SW480 (cell line): ENCODE data around the gene SYDE2.

Experiments used
- DNase-seq: peaks from one replicate; pipeline ENCODE4 v3.0.0-alpha.2; 2016; ENCODE audit warnings: low spot score

SYDE2 gene

DNA sequence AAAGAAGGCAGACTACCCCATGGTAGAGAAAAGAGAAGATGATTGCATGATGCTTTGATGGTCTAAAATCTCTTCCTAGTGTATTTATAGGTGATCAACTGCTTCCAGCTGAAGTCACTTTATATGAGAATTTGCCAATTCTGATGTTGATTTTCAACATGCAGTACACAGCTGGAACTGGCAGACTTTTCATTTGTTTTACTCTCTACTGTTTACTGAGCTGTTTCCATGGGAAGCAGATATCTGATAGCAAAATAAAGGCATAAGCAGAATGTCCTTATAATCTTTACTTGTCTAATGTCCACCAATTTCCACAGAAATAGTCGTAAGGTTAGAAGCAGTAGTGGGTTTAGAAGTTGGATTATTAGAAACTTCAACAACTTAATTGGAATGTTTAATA is 74.9 kb downstream of the SYDE2 start:
- DNase-seq: no peak

DNA sequence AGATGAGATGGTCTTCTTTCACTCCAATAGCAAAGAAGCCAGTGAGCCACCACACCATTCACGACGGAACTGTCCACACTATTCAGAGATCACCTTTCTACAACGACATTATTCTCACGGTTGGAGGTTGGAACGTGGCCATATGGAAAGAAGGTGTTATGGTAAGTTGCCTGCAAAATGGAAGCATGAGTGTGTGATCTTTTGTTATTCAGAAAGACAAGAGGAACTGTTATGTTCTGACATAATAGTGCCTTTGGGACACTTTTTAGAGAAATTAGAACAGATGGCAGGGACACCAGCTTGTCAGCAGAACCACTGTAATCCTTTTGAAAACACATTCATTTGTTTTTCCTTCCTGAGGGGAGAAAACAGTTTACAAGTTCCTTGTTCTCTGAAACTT is 76.7 kb downstream of the SYDE2 start:
- no peak for DNase-seq

DNA sequence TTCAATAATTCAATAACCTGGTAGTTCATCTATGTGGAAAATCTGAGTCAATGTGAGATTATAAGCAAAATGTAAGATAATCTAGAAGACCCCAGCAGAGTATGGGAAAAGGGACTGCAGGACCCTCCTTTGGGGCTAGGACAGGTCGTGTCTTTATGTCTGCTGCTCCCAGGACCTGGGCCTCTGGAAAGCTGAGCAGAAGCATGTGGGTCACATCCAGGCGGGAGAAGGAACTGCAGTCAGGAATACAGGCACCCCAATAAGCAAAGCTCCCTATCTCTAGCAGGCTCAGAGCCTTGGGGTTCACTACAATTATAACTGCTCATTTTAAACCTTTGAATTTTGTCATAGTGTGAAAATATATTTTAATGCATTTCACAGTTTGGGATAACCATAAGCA is 78.6 kb downstream of the SYDE2 start:
- DNase-seq: no peak

DNA sequence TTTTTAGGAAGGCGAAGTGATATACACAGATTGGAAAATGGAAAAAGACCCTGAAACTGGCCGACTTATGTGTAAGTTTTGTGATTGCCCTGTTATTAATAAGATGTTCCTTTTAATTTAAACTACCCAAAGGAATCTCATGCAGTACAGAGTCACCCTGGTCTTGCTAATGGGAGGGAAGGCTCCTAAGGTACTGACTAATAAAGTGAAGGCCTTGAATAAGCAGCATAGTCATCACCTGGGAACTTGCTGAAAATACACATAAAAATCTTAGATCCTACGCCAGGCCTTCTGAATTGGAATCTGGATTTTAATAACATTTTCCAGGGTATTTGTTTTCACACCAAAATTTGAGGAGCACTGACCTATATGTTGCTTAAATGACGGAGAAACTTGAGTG is 79.1 kb downstream of the SYDE2 start:
- no peak for DNase-seq

DNA sequence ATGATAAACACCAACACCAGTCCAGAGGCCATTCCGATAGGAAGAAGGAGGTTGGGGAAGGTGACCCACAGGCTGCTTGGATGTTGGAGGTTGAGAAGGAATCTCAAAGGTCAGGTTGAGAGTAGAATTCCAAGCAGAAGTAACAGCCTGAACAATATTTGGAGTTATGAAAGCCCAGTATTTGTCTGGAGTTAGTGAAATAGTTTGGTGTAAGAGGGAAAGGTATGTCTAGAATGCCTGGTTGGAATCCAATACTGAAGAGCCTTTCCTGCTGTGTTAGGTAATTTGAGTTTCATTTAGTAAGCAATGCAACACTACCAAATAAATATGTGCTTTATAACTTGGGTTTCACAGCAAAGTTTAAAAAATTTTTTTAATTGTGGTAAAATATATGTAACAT is 82.1 kb downstream of the SYDE2 start:
- no peak for DNase-seq

DNA sequence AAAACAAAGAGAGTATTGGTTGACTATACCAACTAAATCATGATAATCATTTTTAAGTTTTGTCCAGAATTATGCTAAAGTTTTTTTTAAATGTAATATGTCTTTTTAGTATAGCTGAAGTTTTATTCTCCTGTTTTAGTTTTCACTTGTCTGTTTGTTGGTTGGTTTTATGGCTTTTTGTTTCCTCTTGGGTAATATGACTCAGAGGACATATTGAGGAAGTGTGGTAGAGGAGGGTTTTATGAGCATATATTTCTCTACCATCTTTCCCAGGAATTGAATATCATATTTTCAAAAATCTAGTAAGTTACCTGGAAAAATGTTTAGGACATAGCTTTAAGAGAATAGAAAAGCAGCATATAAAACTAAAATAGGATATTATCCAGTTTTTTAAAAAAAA is 84.0 kb downstream of the SYDE2 start:
- DNase-seq: no peak

DNA sequence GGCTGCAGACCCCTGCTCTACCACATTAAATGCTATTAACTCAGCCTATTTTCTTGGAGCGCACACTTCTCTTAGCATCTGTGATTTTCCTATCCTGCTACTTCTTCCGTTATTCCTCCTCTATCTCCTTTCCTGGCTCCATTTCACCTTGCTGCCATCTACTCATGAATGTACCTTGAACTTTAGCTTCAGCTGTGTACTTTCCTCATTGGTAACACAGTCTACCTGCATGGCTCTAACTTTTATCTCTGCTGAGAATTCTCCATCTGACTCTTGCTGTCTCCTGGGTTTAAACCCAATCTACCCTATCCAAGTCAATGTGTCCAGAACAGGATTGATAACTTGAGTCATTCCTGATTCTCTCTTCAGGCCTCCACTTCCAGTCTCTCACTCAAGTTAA is 84.9 kb downstream of the SYDE2 start:
- no peak for DNase-seq

DNA sequence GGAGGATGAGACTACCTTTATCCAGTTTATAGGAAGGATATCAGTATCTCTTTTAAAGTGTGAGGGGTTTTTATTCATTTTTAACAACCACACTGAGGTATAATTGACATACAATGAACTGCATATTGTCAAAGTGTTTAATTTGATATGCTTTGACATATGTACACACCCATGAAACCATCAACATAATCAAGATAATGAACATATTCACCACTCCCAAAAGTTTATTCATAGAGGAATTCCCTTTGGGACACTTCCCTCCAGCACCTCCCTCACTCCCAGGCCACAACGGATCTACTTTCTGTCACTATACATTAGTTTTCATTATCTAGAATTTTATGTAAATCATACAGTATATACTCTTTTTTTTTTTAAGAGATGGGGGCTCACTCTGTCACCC is 89.1 kb downstream of the SYDE2 start:
- DNase-seq: no peak

DNA sequence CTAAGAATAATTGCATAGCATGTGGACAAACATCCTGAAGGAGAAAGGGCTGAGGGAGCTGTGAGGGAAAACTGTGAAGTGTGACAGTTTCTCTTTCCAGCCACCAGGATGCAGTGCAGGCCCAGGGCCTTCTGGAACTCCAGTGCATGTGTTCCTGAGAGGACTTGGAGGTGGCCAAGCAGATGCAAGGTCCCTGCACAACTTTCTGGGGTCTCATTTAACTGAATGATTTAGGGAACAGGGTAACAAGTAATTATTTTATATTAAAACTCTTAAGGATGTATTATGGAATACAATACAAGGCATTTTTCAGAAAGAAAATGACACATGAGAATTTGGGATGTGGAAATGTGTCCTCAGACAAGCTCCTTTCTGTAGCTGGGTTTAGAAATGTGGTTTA is 91.3 kb downstream of the SYDE2 start:
- peak; percentile 44 for DNase-seq
